Thoracic aorta (tissue), 2 donors: ENCODE measurements around the gene OXGR1. TPM values are rescaled to one million over a fixed set of nuclear protein-coding genes. Genes with fewer than 3 reads are reported as not detected.

Source experiments
- ATAC-seq: fragments of 150-250 bp; one replicate; pipeline ENCODE4 v1.8.0; 2017; ENCODE audit warnings: low read depth; ENCODE audit not compliant: insufficient number of reproducible peaks, low FRiP score
- DNase-seq: peaks from one replicate; pipeline ENCODE4 v3.0.0-alpha.2; 2020; ENCODE audit warnings: low spot score
- H3K27ac ChIP-seq, 2 donors: fragments of 200-600 bp; sonication (generic); 1 replicate in 1 of 2; 2 replicates in 1 of 2; pipeline ENCODE4 v1.5.1; 2016; ENCODE audit warnings: mild to moderate bottlenecking in 2 of 2, moderate library complexity in 2 of 2
- H3K27me3 ChIP-seq: fragments of 200-600 bp; sonication (generic); replicated peaks from 2 replicates; pipeline ENCODE4 v1.6.0; 2016; ENCODE audit warnings: mild to moderate bottlenecking; ENCODE audit not compliant: insufficient read depth
- H3K36me3 ChIP-seq: fragments of 200-600 bp; sonication (generic); one replicate; pipeline ENCODE4 v1.5.1; 2016
- H3K4me1 ChIP-seq, 2 donors: fragments of 200-600 bp; sonication (generic); 1 replicate in 1 of 2; 2 replicates in 1 of 2; pipeline versions ENCODE4 v1.5.1 to v1.6.0; 2016; ENCODE audit warnings: low read depth in 2 of 2, mild to moderate bottlenecking in 1 of 2; ENCODE audit not compliant: control insufficient read depth in 1 of 2
- H3K4me3 ChIP-seq: fragments of 200-600 bp; sonication (generic); 2 replicates; pipeline ENCODE4 v1.5.1; 2016; ENCODE audit warnings: mild to moderate bottlenecking
- H3K9me3 ChIP-seq: fragments of 200-600 bp; sonication (generic); 2 replicates; pipeline ENCODE4 v1.5.1; 2016
- CTCF ChIP-seq: fragments of 200-600 bp; sonication (generic); IDR thresholded peaks from one replicate; pipeline ENCODE4 v1.5.1; 2019; ENCODE audit warnings: antibody characterized with exemption
- total RNA-seq, 2 donors: library from RNA; depleted of rRNA; stranded (reverse); fragments of >200 nt; gene quantifications; one replicate each; pipeline versions ENCODE4 v1.1.0 to v1.2.3, GENCODE V29; 2016

The OXGR1 gene
- total RNA-seq, 2 donors from 2014 or later: not detected

GRCh38 chr13:96994858-96995243, 575 bp upstream of the OXGR1 start:
- no peak for DNase-seq
- Histone ChIP-seq H3K27ac (no peak overlapping the region), H3K4me1 (peaks cover 3 to 5% of the 10 kb centered on the region in 2 donors), H3K27me3 (no peaks in the 10 kb centered on the region), H3K4me3 (peak overlapping the region; percentile 65), H3K9me3 (no peaks in the 10 kb centered on the region), H3K36me3 (no peaks in the 10 kb centered on the region)
- TF ChIP-seq CTCF: no peak
- peak; percentile 34 for ATAC-seq

GRCh38 chr13:96993634-96994016, 651 bp downstream of the OXGR1 start:
- no peak overlapping the region for H3K27ac ChIP-seq
- ATAC-seq: no peak
- no peak for DNase-seq

GRCh38 chr13:96992633-96993032, 1.6 kb downstream of the OXGR1 start:
- TF ChIP-seq CTCF: no peak
- no peak for ATAC-seq
- DNase-seq: no peak
- H3K36me3 ChIP-seq: no peaks in the 10 kb centered on the region
- no peaks in the 10 kb centered on the region for H3K9me3 ChIP-seq
- no peaks in the 10 kb centered on the region for H3K27me3 ChIP-seq
- H3K4me1 ChIP-seq: peaks cover 3 to 5% of the 10 kb centered on the region in 2 donors
- no peak overlapping the region for H3K27ac ChIP-seq
- no peak overlapping the region for H3K4me3 ChIP-seq

More at GRCh38 chr13:96993634-96994016, 651 bp downstream of the OXGR1 start:
- Histone ChIP-seq H3K4me1 (peaks cover 3 to 5% of the 10 kb centered on the region in 2 donors), H3K9me3 (no peaks in the 10 kb centered on the region), H3K4me3 (peak overlapping the region; percentile 65), H3K27me3 (no peaks in the 10 kb centered on the region), H3K36me3 (no peaks in the 10 kb centered on the region)
- no peak for TF ChIP-seq CTCF

GRCh38 chr13:96991072-96991471, 3.2 kb downstream of the OXGR1 start:
- Histone ChIP-seq H3K27ac (no peak overlapping the region), H3K36me3 (no peaks in the 10 kb centered on the region), H3K27me3 (no peaks in the 10 kb centered on the region), H3K9me3 (no peaks in the 10 kb centered on the region), H3K4me1 (peaks cover 3 to 5% of the 10 kb centered on the region in 2 donors), H3K4me3 (no peak overlapping the region)
- DNase-seq (no peak), ATAC-seq (no peak)
- TF ChIP-seq CTCF: no peak

GRCh38 chr13:96988441-96988840, 5.8 kb downstream of the OXGR1 start:
- Histone ChIP-seq H3K36me3 (no peaks in the 10 kb centered on the region), H3K4me1 (no peaks in the 10 kb centered on the region), H3K27ac (no peak overlapping the region), H3K27me3 (no peaks in the 10 kb centered on the region), H3K4me3 (no peak overlapping the region), H3K9me3 (no peaks in the 10 kb centered on the region)
- no peak for TF ChIP-seq CTCF
- DNase-seq (no peak), ATAC-seq (no peak)
